ENCODE results near the gene PSME3IP1. TPM values are rescaled to one million over a fixed set of nuclear protein-coding genes. Genes with fewer than 3 reads are reported as not detected.

PSME3IP1 gene
- total and polyA plus RNA-seq, 9 donors = 38.0 to 147 (median 59.3) TPM

DNA sequence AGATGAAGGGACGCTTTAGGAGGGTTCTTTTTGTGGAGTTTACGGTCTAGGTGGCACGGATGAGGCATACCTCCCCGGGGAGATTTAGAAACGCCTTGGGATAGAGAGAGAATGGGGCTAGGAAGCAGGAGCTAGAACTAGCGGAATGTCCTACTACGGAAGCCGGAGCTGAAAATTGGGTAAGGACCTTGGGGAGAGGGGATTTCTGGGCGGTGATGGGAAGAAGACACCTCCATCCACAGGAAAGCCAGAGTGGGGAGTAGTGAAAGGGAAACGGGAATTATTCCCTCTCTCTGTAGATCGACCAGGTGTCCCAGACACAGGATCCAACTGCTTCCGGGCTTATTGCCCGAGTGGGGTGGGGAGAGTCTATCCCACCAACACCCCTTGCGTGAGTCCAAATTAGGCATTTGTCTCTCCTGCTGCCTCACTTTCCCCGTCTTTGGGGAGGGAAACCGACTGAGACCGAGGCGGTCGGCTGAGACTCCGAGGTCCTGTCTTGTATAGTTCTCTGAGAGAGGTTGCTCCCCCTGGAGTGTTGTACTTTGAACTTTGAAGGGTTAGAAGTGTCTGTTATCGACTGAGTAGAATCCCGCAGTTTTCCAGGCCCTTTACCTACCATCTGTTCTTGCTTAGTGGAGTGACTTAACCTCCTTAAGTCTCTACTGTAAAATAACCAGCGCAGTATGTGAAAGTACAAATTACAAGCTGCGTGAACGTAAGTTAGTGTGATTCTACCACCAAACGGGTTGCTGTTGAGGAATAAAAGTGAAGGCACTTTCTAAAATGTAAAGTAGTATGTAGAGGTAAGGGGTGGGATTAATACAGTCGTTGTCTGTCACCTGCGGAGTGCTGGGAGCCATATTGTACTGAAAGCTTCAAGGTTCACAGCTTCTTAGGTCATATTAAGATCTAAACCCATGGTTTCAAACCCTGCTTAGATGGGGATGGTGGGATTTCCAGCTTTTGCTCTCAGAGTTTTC, 1.3 kb upstream of the PSME3IP1 start:
- peak overlapping the region; percentile 71 to 85 for H3K27ac ChIP-seq
- H3K4me3 ChIP-seq = peak overlapping the region; percentile 94
- H3K9me3 ChIP-seq = no peaks in the 10 kb centered on the region
- no peaks in the 10 kb centered on the region for H3K36me3 ChIP-seq
- H3K4me1 ChIP-seq (ENCODE audit: insufficient read depth) = peaks cover 15% of the 10 kb centered on the region
- intact Hi-C loops (cut with DNase I) = no loop called here
- WGBS, 3 donors = 1 to 2% (median 1%) methylated on average over 28 of the region's 28 CpGs
- no peaks in the 10 kb centered on the region for H3K27me3 ChIP-seq
- peak; percentile 29 to 55 (median 38) for DNase-seq
- TF ChIP-seq EP300 (IDR thresholded peaks at IDR 0.05) = no peak
- TF ChIP-seq CTCF (IDR thresholded peaks at IDR 0.05) = no peak
- TF ChIP-seq POLR2A (IDR thresholded peaks at IDR 0.05) = no peak

DNA sequence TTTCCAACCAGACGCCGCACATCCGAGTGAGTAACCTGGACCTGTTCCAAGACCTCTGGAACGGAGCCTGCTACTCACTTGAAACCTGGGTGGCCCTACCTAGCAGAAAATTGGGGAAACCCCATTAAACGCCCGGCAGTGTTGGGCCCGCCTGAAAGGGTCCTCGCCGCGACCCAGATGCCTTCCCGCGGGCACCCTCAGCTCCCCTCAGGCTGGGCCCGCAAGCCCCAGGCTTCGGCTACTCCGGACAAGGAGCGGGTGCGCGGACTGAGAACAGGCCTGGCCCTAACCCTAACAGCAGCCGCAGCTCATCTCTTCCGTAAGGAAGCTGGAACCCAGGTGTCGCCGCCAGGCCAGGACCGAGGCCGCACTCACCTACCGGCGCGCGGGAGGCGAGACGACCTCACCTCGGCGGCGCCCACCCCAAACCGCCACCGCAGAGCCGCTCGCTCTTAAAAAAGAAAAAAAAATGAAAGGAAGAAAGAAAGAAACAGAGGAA, 344 bp downstream of the PSME3IP1 start:
- Histone ChIP-seq H3K9me3 (no peaks in the 10 kb centered on the region), H3K4me1 (ENCODE audit: insufficient read depth) (peaks cover 15% of the 10 kb centered on the region)
- TF ChIP-seq CTCF (IDR thresholded peaks at IDR 0.05) (no peak), EP300 (IDR thresholded peaks at IDR 0.05) (peak; percentile 15)

GRCh38 chr16:57184887-57185445, 873 bp downstream of the PSME3IP1 start:
- Histone ChIP-seq H3K36me3 (no peaks in the 10 kb centered on the region), H3K4me3 (peak overlapping the region; percentile 85), H3K27me3 (no peaks in the 10 kb centered on the region), H3K27ac (peak overlapping the region in 1 of 2 donors; percentile 65), H3K9me3 (no peaks in the 10 kb centered on the region), H3K4me1 (ENCODE audit: insufficient read depth) (peaks cover 13% of the 10 kb centered on the region)
- DNase-seq = peak in 2 of 5 donors; percentile 28 to 32
- no peak for TF ChIP-seq POLR2A (IDR thresholded peaks at IDR 0.05)
- TF ChIP-seq EP300 (IDR thresholded peaks at IDR 0.05) = no peak
- no peak for TF ChIP-seq CTCF (IDR thresholded peaks at IDR 0.05)
- WGBS, 3 donors = 20 to 25% (median 22%) methylated on average over 15 of the region's 15 CpGs
- intact Hi-C loops (cut with DNase I) = no loop called here

More for the DNA sequence above, 344 bp downstream of the PSME3IP1 start:
- peak; percentile 43 to 77 (median 70) for DNase-seq
- intact Hi-C loops (cut with DNase I) = no loop called here
- no peaks in the 10 kb centered on the region for H3K27me3 ChIP-seq
- H3K27ac ChIP-seq = peak overlapping the region; percentile 65 to 78
- 0 to 1% (median 1%) methylated on average over 37 of the region's 37 CpGs for WGBS, 3 donors
- no peaks in the 10 kb centered on the region for H3K36me3 ChIP-seq
- H3K4me3 ChIP-seq = peak overlapping the region; percentile 85

DNA sequence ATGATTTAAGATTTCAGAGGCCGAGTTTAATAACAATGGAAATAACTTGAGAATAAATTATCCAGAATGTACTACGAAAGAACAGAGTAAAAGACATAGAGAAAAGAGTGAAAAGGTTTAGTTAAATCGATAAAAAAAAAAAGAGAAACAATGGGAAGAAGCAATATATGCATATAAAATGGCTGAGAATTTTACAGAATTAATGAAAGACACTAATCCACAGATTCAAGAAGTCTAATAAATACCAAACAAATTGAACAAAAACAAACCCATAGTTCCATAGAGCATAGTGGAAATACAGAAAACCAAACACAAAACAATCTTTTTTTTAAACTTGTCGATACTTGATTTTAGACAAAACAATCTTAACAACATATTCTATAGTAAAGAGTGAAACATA, 1.7 kb downstream of the PSME3IP1 start:
- no peak for DNase-seq
- Histone ChIP-seq H3K9me3 (no peaks in the 10 kb centered on the region), H3K27ac (no peak overlapping the region), H3K36me3 (no peaks in the 10 kb centered on the region), H3K4me1 (ENCODE audit: insufficient read depth) (peaks cover 10% of the 10 kb centered on the region), H3K4me3 (no peak overlapping the region), H3K27me3 (no peaks in the 10 kb centered on the region)
- intact Hi-C loops (cut with DNase I) = no loop called here
- WGBS, 3 donors = 96% methylated on average over 4 of the region's 4 CpGs
- TF ChIP-seq POLR2A (IDR thresholded peaks at IDR 0.05) = no peak
- no peak for TF ChIP-seq CTCF (IDR thresholded peaks at IDR 0.05)
- TF ChIP-seq EP300 (IDR thresholded peaks at IDR 0.05) = no peak
